PFSK-1 (cell line): Measurements from ENCODE around the gene ISLR2.

Source experiments
- FOXP2 ChIP-seq: optimal IDR thresholded peaks from 2 replicates; pipeline ENCODE3; 2011; ENCODE audit warnings: borderline replicate concordance, control low read depth, inconsistent platforms; ENCODE audit not compliant: insufficient read depth; ENCODE audit errors: extremely low read length, extremely low read depth
- POLR2AphosphoS5 ChIP-seq: IDR thresholded peaks from 2 replicates; pipeline ENCODE4 v1.6.1; 2012; ENCODE audit warnings: low read depth, mild to moderate bottlenecking, control low read depth, low read length, moderate library complexity
- REST ChIP-seq, 2 experiments: IDR thresholded peaks; 2 replicates each; pipeline versions ENCODE4 v1.6.1 to v1.8.0; 2011 to 2012; ENCODE audit warnings: low read depth in 2 of 2, low read length in 2 of 2, control low read depth in 1 of 2, inconsistent platforms in 1 of 2, mild to moderate bottlenecking in 1 of 2, moderate library complexity in 1 of 2; ENCODE audit not compliant: insufficient read depth in 1 of 2
- SIN3A ChIP-seq: IDR thresholded peaks from 2 replicates; pipeline ENCODE4 v1.6.1; 2012; ENCODE audit warnings: mild to moderate bottlenecking, low read length, moderate library complexity, borderline replicate concordance; ENCODE audit not compliant: insufficient read depth
- TAF1 ChIP-seq: IDR thresholded peaks from 2 replicates; pipeline ENCODE4 v1.6.1; 2012; ENCODE audit warnings: low read length, control low read depth, borderline replicate concordance; ENCODE audit not compliant: insufficient read depth

The ISLR2 gene

GRCh38 chr15:74123658-74124057 is 6.7 kb upstream of the ISLR2 start:
- TF ChIP-seq REST (IDR thresholded peaks at IDR 0.05; ENCODE audit: insufficient read depth in 1 of 2, low read depth in 2 of 2, low read length in 2 of 2) (no peak), FOXP2 (no peak), SIN3A (no peak), TAF1 (no peak)

GRCh38 chr15:74124196-74124595 is 6.2 kb upstream of the ISLR2 start:
- TF ChIP-seq SIN3A (no peak), POLR2AphosphoS5 (no peak), FOXP2 (no peak), REST (IDR thresholded peaks at IDR 0.05; ENCODE audit: insufficient read depth in 1 of 2, low read depth in 2 of 2, low read length in 2 of 2) (no peak), TAF1 (no peak)

GRCh38 chr15:74124759-74125158 is 5.6 kb upstream of the ISLR2 start:
- TF ChIP-seq SIN3A = no peak
- TF ChIP-seq FOXP2 = no peak
- TF ChIP-seq REST (IDR thresholded peaks at IDR 0.05; ENCODE audit: insufficient read depth in 1 of 2, low read depth in 2 of 2, low read length in 2 of 2) = no peak
- no peak for TF ChIP-seq POLR2AphosphoS5
- no peak for TF ChIP-seq TAF1

- TF ChIP-seq REST (IDR thresholded peaks at IDR 0.05; ENCODE audit: insufficient read depth in 1 of 2, low read depth in 2 of 2, low read length in 2 of 2) = 0 out of 4 replicates have a peak, but pooled peaks of 1 of the 2 experiments have one; percentile 56
- no peak for TF ChIP-seq POLR2AphosphoS5
- no peak for TF ChIP-seq TAF1
- TF ChIP-seq FOXP2 = peak; percentile 97
- TF ChIP-seq SIN3A = no peak
These were observed 3.0 kb upstream of the ISLR2 start for GRCh38 chr15:74127255-74127953.
